GM19397 (cell line): Measurements from ENCODE around the gene C9orf50.

Experiments used
- ATAC-seq: cut with Tn5 transposase; IDR thresholded peaks from one replicate; pipeline ENCODE4 v1.9.1; 2021; ENCODE audit warnings: mild to moderate bottlenecking, moderate library complexity; ENCODE audit not compliant: unreplicated experiment

The C9orf50 gene

GRCh38 chr9:129571298-129572051, 49.4 kb downstream of the C9orf50 start:
- no peak for ATAC-seq

- ATAC-seq: no peak
These were observed 50.2 kb downstream of the C9orf50 start for GRCh38 chr9:129570450-129571297.

- ATAC-seq: no peak
These were observed 51.1 kb downstream of the C9orf50 start for GRCh38 chr9:129569502-129570449.

- no peak for ATAC-seq
These were observed 52.1 kb downstream of the C9orf50 start for GRCh38 chr9:129568560-129569501.

GRCh38 chr9:129567842-129568559, 52.9 kb downstream of the C9orf50 start:
- no peak for ATAC-seq

- no peak for ATAC-seq
These were observed 53.6 kb downstream of the C9orf50 start for GRCh38 chr9:129567329-129567728.

- ATAC-seq: no peak
These were observed 54.2 kb downstream of the C9orf50 start for GRCh38 chr9:129566563-129567266.

GRCh38 chr9:129562917-129563316, 58.0 kb downstream of the C9orf50 start:
- ATAC-seq: no peak

GRCh38 chr9:129562514-129562913, 58.4 kb downstream of the C9orf50 start:
- no peak for ATAC-seq
